Measurements from ENCODE around the gene NPAP1. TPM values are rescaled to one million over a fixed set of nuclear protein-coding genes. Genes with fewer than 3 reads are reported as not detected.

Gene NPAP1
- total RNA-seq, 2 donors from 2014 or later, result 1.6 TPM; not detected in 1

GRCh38 chr15:24683736-24684135 lies 8.2 kb downstream of the NPAP1 start:
- no peaks in the 10 kb centered on the region for H3K36me3 ChIP-seq
- no peaks in the 10 kb centered on the region for H3K4me1 ChIP-seq (replicated peaks)
- H3K4me3 ChIP-seq, result no peak overlapping the region
- TF ChIP-seq POLR2AphosphoS5 (IDR thresholded peaks at IDR 0.05), result no peak
- DNase-seq (ENCODE audit: low spot score), result no peak
- 96% methylated on average over 1 of the region's 1 CpG for WGBS
- no peak overlapping the region for H3K27ac ChIP-seq
- H3K27me3 ChIP-seq (replicated peaks; ENCODE audit: insufficient read depth), result no peaks in the 10 kb centered on the region
- intact Hi-C loops (cut with DNase I), result no loop called here
- no peaks in the 10 kb centered on the region for H3K9me3 ChIP-seq

- H3K27me3 ChIP-seq (replicated peaks; ENCODE audit: insufficient read depth), result no peaks in the 10 kb centered on the region
- no peaks in the 10 kb centered on the region for H3K4me1 ChIP-seq (replicated peaks)
- no peak for DNase-seq (ENCODE audit: low spot score)
- H3K27ac ChIP-seq, result no peak overlapping the region
- H3K4me3 ChIP-seq, result no peak overlapping the region
- H3K9me3 ChIP-seq, result no peaks in the 10 kb centered on the region
- no peak for TF ChIP-seq CTCF (IDR thresholded peaks at IDR 0.05)
- TF ChIP-seq POLR2AphosphoS5 (IDR thresholded peaks at IDR 0.05), result no peak
- no peak for TF ChIP-seq POLR2A (IDR thresholded peaks at IDR 0.05)
- intact Hi-C loops (cut with DNase I), result no loop called here
- H3K36me3 ChIP-seq, result no peaks in the 10 kb centered on the region
- WGBS, result 67% methylated on average over 1 of the region's 1 CpG
These were observed 8.7 kb downstream of the NPAP1 start for GRCh38 chr15:24684313-24684712.

- TF ChIP-seq POLR2AphosphoS5 (IDR thresholded peaks at IDR 0.05), result no peak
- no peak for TF ChIP-seq POLR2A (IDR thresholded peaks at IDR 0.05)
- no peak for TF ChIP-seq CTCF (IDR thresholded peaks at IDR 0.05)
- Histone ChIP-seq H3K9me3 (no peaks in the 10 kb centered on the region), H3K27me3 (replicated peaks; ENCODE audit: insufficient read depth) (no peaks in the 10 kb centered on the region), H3K4me1 (replicated peaks) (no peaks in the 10 kb centered on the region), H3K4me3 (no peak overlapping the region), H3K36me3 (no peaks in the 10 kb centered on the region), H3K27ac (no peak overlapping the region)
- intact Hi-C loops (cut with DNase I), result no loop called here
- WGBS, result 62% methylated on average over 3 of the region's 3 CpGs
- no peak for DNase-seq (ENCODE audit: low spot score)
These were observed 20.6 kb downstream of the NPAP1 start for GRCh38 chr15:24696201-24696600.

GRCh38 chr15:24696842-24697241 lies 21.3 kb downstream of the NPAP1 start:
- Histone ChIP-seq H3K9me3 (no peaks in the 10 kb centered on the region), H3K4me3 (no peak overlapping the region), H3K4me1 (replicated peaks) (no peaks in the 10 kb centered on the region), H3K36me3 (no peaks in the 10 kb centered on the region), H3K27me3 (replicated peaks; ENCODE audit: insufficient read depth) (no peaks in the 10 kb centered on the region), H3K27ac (no peak overlapping the region)
- no peak for TF ChIP-seq CTCF (IDR thresholded peaks at IDR 0.05)
- TF ChIP-seq POLR2AphosphoS5 (IDR thresholded peaks at IDR 0.05), result no peak
- no peak for TF ChIP-seq POLR2A (IDR thresholded peaks at IDR 0.05)
- DNase-seq (ENCODE audit: low spot score), result no peak
- intact Hi-C loops (cut with DNase I), result no loop called here
- 61% methylated on average over 9 of the region's 9 CpGs for WGBS

GRCh38 chr15:24718289-24719082 lies 42.9 kb downstream of the NPAP1 start:
- 72% methylated on average over 5 of the region's 5 CpGs for WGBS
- intact Hi-C loops (cut with DNase I), result no loop called here
- no peak overlapping the region for H3K4me3 ChIP-seq

More at GRCh38 chr15:24718289-24719082, 42.9 kb downstream of the NPAP1 start:
- no peaks in the 10 kb centered on the region for H3K9me3 ChIP-seq
- H3K27me3 ChIP-seq (replicated peaks; ENCODE audit: insufficient read depth), result no peaks in the 10 kb centered on the region
- DNase-seq (ENCODE audit: low spot score), result no peak
- TF ChIP-seq POLR2AphosphoS5 (IDR thresholded peaks at IDR 0.05), result no peak
- no peak for TF ChIP-seq CTCF (IDR thresholded peaks at IDR 0.05)
- no peak for TF ChIP-seq POLR2A (IDR thresholded peaks at IDR 0.05)
- no peak overlapping the region for H3K27ac ChIP-seq
- no peaks in the 10 kb centered on the region for H3K4me1 ChIP-seq (replicated peaks)
- H3K36me3 ChIP-seq, result no peaks in the 10 kb centered on the region
